Cardiac muscle cell (in vitro differentiated cells and primary cell): Measurements from ENCODE around the gene DENND6B. TPM values are rescaled to one million over a fixed set of nuclear protein-coding genes. Genes with fewer than 3 reads are reported as not detected.

Source experiments
- DNase-seq, 2 donors: peaks; one replicate each; pipeline versions ENCODE4 v3.0.0 to v3.0.0-alpha.2; 2010 to 2017; ENCODE audit warnings: low read depth in 1 of 2, low spot score in 1 of 2
- H3K27ac ChIP-seq: fragments of 200-600 bp; sonication (generic); 2 replicates; pipeline ENCODE4 v1.5.1; 2016
- H3K27me3 ChIP-seq: fragments of 200-600 bp; sonication (generic); 2 replicates; pipeline ENCODE4 v1.6.0; 2016; ENCODE audit warnings: control low read depth
- H3K36me3 ChIP-seq: fragments of 200-600 bp; sonication (generic); 2 replicates; pipeline ENCODE4 v1.5.1; 2016; ENCODE audit warnings: control low read depth
- H3K4me1 ChIP-seq: fragments of 200-600 bp; sonication (generic); 2 replicates; pipeline ENCODE4 v1.8.1; 2017; ENCODE audit warnings: low read depth, mild to moderate bottlenecking, mixed run types
- H3K4me3 ChIP-seq: fragments of 200-600 bp; sonication (generic); 2 replicates; pipeline ENCODE4 v1.5.1; 2016; ENCODE audit warnings: mild to moderate bottlenecking
- H3K9me3 ChIP-seq: fragments of 200-600 bp; sonication (generic); 2 replicates; pipeline ENCODE4 v1.5.1; 2017; ENCODE audit warnings: low read depth, mild to moderate bottlenecking, control low read depth
- polyA plus RNA-seq: library from polyadenylated mRNA; unstranded; fragments of >200 nt; fragmentation: Nextera tagmentation; extraction: Ambion mirVana; gene quantifications from 2 replicates; pipeline ENCODE4 v1.2.1, GENCODE V29; 2016
- total RNA-seq: library from RNA; depleted of rRNA; stranded (reverse); fragments of >200 nt; gene quantifications from 2 replicates; pipeline ENCODE4 v1.2.3, GENCODE V29; 2016
- TF ChIP-seq, protein P1 (sequence below): IDR thresholded peaks from 2 replicates; pipeline ENCODE4 v1.5.1; 2012; ENCODE audit warnings: low read depth, mild to moderate bottlenecking, low read length

Gene DENND6B
- total and polyA plus RNA-seq, 2 experiments from 2014 or later = 7.0 to 13.3 TPM

- DNase-seq = no peak
- peaks cover 46% of the 10 kb centered on the region for H3K36me3 ChIP-seq
- no peak overlapping the region for H3K27ac ChIP-seq
- no peaks in the 10 kb centered on the region for H3K9me3 ChIP-seq
- H3K4me3 ChIP-seq = no peak overlapping the region
- H3K4me1 ChIP-seq = no peaks in the 10 kb centered on the region
- H3K27me3 ChIP-seq = no peaks in the 10 kb centered on the region
- TF ChIP-seq, protein P1, sequence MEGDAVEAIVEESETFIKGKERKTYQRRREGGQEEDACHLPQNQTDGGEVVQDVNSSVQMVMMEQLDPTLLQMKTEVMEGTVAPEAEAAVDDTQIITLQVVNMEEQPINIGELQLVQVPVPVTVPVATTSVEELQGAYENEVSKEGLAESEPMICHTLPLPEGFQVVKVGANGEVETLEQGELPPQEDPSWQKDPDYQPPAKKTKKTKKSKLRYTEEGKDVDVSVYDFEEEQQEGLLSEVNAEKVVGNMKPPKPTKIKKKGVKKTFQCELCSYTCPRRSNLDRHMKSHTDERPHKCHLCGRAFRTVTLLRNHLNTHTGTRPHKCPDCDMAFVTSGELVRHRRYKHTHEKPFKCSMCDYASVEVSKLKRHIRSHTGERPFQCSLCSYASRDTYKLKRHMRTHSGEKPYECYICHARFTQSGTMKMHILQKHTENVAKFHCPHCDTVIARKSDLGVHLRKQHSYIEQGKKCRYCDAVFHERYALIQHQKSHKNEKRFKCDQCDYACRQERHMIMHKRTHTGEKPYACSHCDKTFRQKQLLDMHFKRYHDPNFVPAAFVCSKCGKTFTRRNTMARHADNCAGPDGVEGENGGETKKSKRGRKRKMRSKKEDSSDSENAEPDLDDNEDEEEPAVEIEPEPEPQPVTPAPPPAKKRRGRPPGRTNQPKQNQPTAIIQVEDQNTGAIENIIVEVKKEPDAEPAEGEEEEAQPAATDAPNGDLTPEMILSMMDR = no peak
Observed at GRCh38 chr22:50286701-50287318, 40.0 kb downstream of the DENND6B start.

DNA sequence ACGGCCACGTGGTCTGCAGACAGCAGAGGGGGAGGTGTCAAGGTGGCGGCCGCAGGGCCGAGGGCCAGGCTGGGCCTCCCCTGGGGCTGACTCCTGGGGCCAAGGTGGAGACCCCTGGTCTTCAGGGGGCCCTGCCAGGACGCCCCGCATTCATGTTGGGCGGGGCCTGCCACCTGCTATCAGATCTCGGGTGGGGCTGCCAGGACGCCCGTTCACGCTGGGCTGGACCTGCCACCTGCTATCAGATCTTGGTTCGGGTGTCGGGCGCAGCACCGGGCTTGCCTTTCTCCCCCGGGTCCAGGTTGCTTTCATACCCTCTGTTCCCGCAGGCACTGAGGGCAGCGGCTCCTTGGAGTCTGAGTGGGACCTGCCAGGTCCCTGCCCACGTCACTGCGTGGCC, 40.5 kb downstream of the DENND6B start:
- DNase-seq = no peak
- Histone ChIP-seq H3K27ac (no peak overlapping the region), H3K9me3 (no peaks in the 10 kb centered on the region), H3K36me3 (peaks cover 50% of the 10 kb centered on the region), H3K4me3 (no peak overlapping the region), H3K4me1 (no peaks in the 10 kb centered on the region), H3K27me3 (no peaks in the 10 kb centered on the region)
- TF ChIP-seq, protein P1 = no peak

- Histone ChIP-seq H3K4me1 (no peaks in the 10 kb centered on the region), H3K4me3 (no peak overlapping the region), H3K36me3 (peaks cover 55% of the 10 kb centered on the region), H3K9me3 (no peaks in the 10 kb centered on the region), H3K27ac (no peak overlapping the region), H3K27me3 (no peaks in the 10 kb centered on the region)
- no peak for DNase-seq
- TF ChIP-seq, protein P1 = no peak
Observed at GRCh38 chr22:50285568-50286229, 41.1 kb downstream of the DENND6B start.

- no peaks in the 10 kb centered on the region for H3K27me3 ChIP-seq
- H3K9me3 ChIP-seq = no peaks in the 10 kb centered on the region
- TF ChIP-seq, protein P1 = no peak
- peaks cover 60% of the 10 kb centered on the region for H3K36me3 ChIP-seq
- H3K4me1 ChIP-seq = no peaks in the 10 kb centered on the region
- no peak for DNase-seq
- H3K4me3 ChIP-seq = no peak overlapping the region
- no peak overlapping the region for H3K27ac ChIP-seq
Observed at GRCh38 chr22:50284479-50284878, 42.3 kb downstream of the DENND6B start.

GRCh38 chr22:50283821-50284220, 43.0 kb downstream of the DENND6B start:
- H3K36me3 ChIP-seq = peaks cover 57% of the 10 kb centered on the region
- no peaks in the 10 kb centered on the region for H3K9me3 ChIP-seq
- no peak for DNase-seq
- H3K27me3 ChIP-seq = no peaks in the 10 kb centered on the region
- TF ChIP-seq, protein P1 = no peak
- H3K4me3 ChIP-seq = no peak overlapping the region
- no peak overlapping the region for H3K27ac ChIP-seq
- H3K4me1 ChIP-seq = no peaks in the 10 kb centered on the region
